ENCODE measurements around the gene ERG28. TPM values are rescaled to one million over a fixed set of nuclear protein-coding genes. Genes with fewer than 3 reads are reported as not detected.

ERG28 gene
- total RNA-seq, 5 donors from 2014 or later (not counting 1 experiment from before 2014, with no cell fraction given), result 9.8 to 14.4 (median 12.3) TPM

GRCh38 chr14:75609116-75609515, 51.6 kb downstream of the ERG28 start:
- H3K27ac ChIP-seq (ENCODE audit: low read length), result no peak overlapping the region
- DNase-seq, result no peak
- no peaks in the 10 kb centered on the region for H3K4me1 ChIP-seq (ENCODE audit: control insufficient read depth in 1 of 2, extremely low read depth in 1 of 2, insufficient read depth in 2 of 2, low read length in 2 of 2)
- Mint-ChIP-seq H3K9me3 (peaks cover 0 to 6% (median 0%) of the 10 kb centered on the region in 3 donors), H3K4me3 (no peak overlapping the region), H3K4me1 (no peaks in the 10 kb centered on the region), H3K27me3 (no peaks in the 10 kb centered on the region), H3K27ac (no peak overlapping the region), H3K36me3 (peaks cover 20% of the 10 kb centered on the region)
- H3K27me3 ChIP-seq (replicated peaks in 1 of 2; ENCODE audit: control insufficient read depth in 2 of 2, extremely low read depth in 1 of 2, insufficient read depth in 2 of 2, low read length in 1 of 2), result no peaks in the 10 kb centered on the region
- H3K36me3 ChIP-seq (ENCODE audit: control insufficient read depth in 2 of 2, extremely low read depth in 1 of 2, insufficient read depth in 1 of 2, low read length in 1 of 2), result no peaks in the 10 kb centered on the region
- no peak for ATAC-seq (replicated peaks in 1 of 4)
- WGBS (ENCODE audit: insufficient coverage), result 100% methylated on average over 2 of the region's 4 CpGs
- CTCF ChIA-PET, result no interaction called here
- no peak overlapping the region for H3K4me3 ChIP-seq (ENCODE audit: control insufficient read depth in 1 of 2, extremely low read depth in 1 of 2, low read length in 1 of 2)
- no peaks in the 10 kb centered on the region for H3K9me3 ChIP-seq
- POLR2A ChIA-PET, result no interaction called here

GRCh38 chr14:75607842-75608640, 52.6 kb downstream of the ERG28 start:
- no peaks in the 10 kb centered on the region for H3K9me3 ChIP-seq
- DNase-seq, result no peak
- no peaks in the 10 kb centered on the region for H3K27me3 Mint-ChIP-seq
- H3K27me3 ChIP-seq (replicated peaks in 1 of 2; ENCODE audit: control insufficient read depth in 2 of 2, extremely low read depth in 1 of 2, insufficient read depth in 2 of 2, low read length in 1 of 2), result no peaks in the 10 kb centered on the region
- no peak overlapping the region for H3K27ac Mint-ChIP-seq
- H3K4me1 Mint-ChIP-seq, result no peaks in the 10 kb centered on the region
- peaks cover 20% of the 10 kb centered on the region for H3K36me3 Mint-ChIP-seq
- WGBS (ENCODE audit: insufficient coverage), result 84% methylated on average over 6 of the region's 12 CpGs
- no peaks in the 10 kb centered on the region for H3K36me3 ChIP-seq (ENCODE audit: control insufficient read depth in 2 of 2, extremely low read depth in 1 of 2, insufficient read depth in 1 of 2, low read length in 1 of 2)
- H3K27ac ChIP-seq (ENCODE audit: low read length), result no peak overlapping the region
- CTCF ChIA-PET, result no interaction called here
- no peak for ATAC-seq (replicated peaks in 1 of 4)
- POLR2A ChIA-PET, result no interaction called here
- H3K4me1 ChIP-seq (ENCODE audit: control insufficient read depth in 1 of 2, extremely low read depth in 1 of 2, insufficient read depth in 2 of 2, low read length in 2 of 2), result no peaks in the 10 kb centered on the region
- no peak overlapping the region for H3K4me3 Mint-ChIP-seq
- H3K4me3 ChIP-seq (ENCODE audit: control insufficient read depth in 1 of 2, extremely low read depth in 1 of 2, low read length in 1 of 2), result no peak overlapping the region
- peaks cover 0 to 6% (median 0%) of the 10 kb centered on the region in 3 donors for H3K9me3 Mint-ChIP-seq

- Histone ChIP-seq H3K4me3 (ENCODE audit: control insufficient read depth in 1 of 2, extremely low read depth in 1 of 2, low read length in 1 of 2) (no peak overlapping the region), H3K27me3 (replicated peaks in 1 of 2; ENCODE audit: control insufficient read depth in 2 of 2, extremely low read depth in 1 of 2, insufficient read depth in 2 of 2, low read length in 1 of 2) (no peaks in the 10 kb centered on the region), H3K36me3 (ENCODE audit: control insufficient read depth in 2 of 2, extremely low read depth in 1 of 2, insufficient read depth in 1 of 2, low read length in 1 of 2) (no peaks in the 10 kb centered on the region), H3K9me3 (no peaks in the 10 kb centered on the region), H3K27ac (ENCODE audit: low read length) (no peak overlapping the region), H3K4me1 (ENCODE audit: control insufficient read depth in 1 of 2, extremely low read depth in 1 of 2, insufficient read depth in 2 of 2, low read length in 2 of 2) (no peaks in the 10 kb centered on the region)
- POLR2A ChIA-PET, result no interaction called here
- Mint-ChIP-seq H3K4me3 (no peak overlapping the region), H3K27me3 (no peaks in the 10 kb centered on the region), H3K9me3 (peaks cover 0 to 6% (median 0%) of the 10 kb centered on the region in 3 donors), H3K27ac (no peak overlapping the region), H3K36me3 (peaks cover 20% of the 10 kb centered on the region), H3K4me1 (no peaks in the 10 kb centered on the region)
- no peak for DNase-seq
- ATAC-seq (replicated peaks in 1 of 4), result no peak
- CTCF ChIA-PET, result no interaction called here
- no CpG with 5 or more reads among the region's 1 CpG for WGBS (ENCODE audit: insufficient coverage)
Observed at GRCh38 chr14:75607044-75607443, 53.6 kb downstream of the ERG28 start.

- no peak overlapping the region for H3K27ac ChIP-seq (ENCODE audit: low read length)
- no peak for DNase-seq
- Mint-ChIP-seq H3K27ac (no peak overlapping the region), H3K36me3 (peaks cover 20% of the 10 kb centered on the region), H3K27me3 (no peaks in the 10 kb centered on the region), H3K4me1 (no peaks in the 10 kb centered on the region), H3K4me3 (no peak overlapping the region), H3K9me3 (peaks cover 0 to 6% (median 0%) of the 10 kb centered on the region in 3 donors)
- ChIA-PET POLR2A (no interaction called here), CTCF (no interaction called here)
- H3K4me3 ChIP-seq (ENCODE audit: control insufficient read depth in 1 of 2, extremely low read depth in 1 of 2, low read length in 1 of 2), result no peak overlapping the region
- WGBS (ENCODE audit: insufficient coverage), result 83% methylated on average over 2 of the region's 10 CpGs
- no peaks in the 10 kb centered on the region for H3K4me1 ChIP-seq (ENCODE audit: control insufficient read depth in 1 of 2, extremely low read depth in 1 of 2, insufficient read depth in 2 of 2, low read length in 2 of 2)
- H3K27me3 ChIP-seq (replicated peaks in 1 of 2; ENCODE audit: control insufficient read depth in 2 of 2, extremely low read depth in 1 of 2, insufficient read depth in 2 of 2, low read length in 1 of 2), result no peaks in the 10 kb centered on the region
- ATAC-seq (replicated peaks in 1 of 4), result no peak
- H3K9me3 ChIP-seq, result no peaks in the 10 kb centered on the region
- no peaks in the 10 kb centered on the region for H3K36me3 ChIP-seq (ENCODE audit: control insufficient read depth in 2 of 2, extremely low read depth in 1 of 2, insufficient read depth in 1 of 2, low read length in 1 of 2)
Observed at GRCh38 chr14:75605916-75606315, 54.8 kb downstream of the ERG28 start.

GRCh38 chr14:75604979-75605851, 55.5 kb downstream of the ERG28 start:
- no peak overlapping the region for H3K4me3 ChIP-seq (ENCODE audit: control insufficient read depth in 1 of 2, extremely low read depth in 1 of 2, low read length in 1 of 2)
- H3K36me3 ChIP-seq (ENCODE audit: control insufficient read depth in 2 of 2, extremely low read depth in 1 of 2, insufficient read depth in 1 of 2, low read length in 1 of 2), result no peaks in the 10 kb centered on the region
- Mint-ChIP-seq H3K4me3 (no peak overlapping the region), H3K9me3 (peaks cover 0 to 6% (median 0%) of the 10 kb centered on the region in 3 donors), H3K27ac (no peak overlapping the region), H3K4me1 (no peaks in the 10 kb centered on the region), H3K27me3 (no peaks in the 10 kb centered on the region), H3K36me3 (peaks cover 20% of the 10 kb centered on the region)
- ChIA-PET CTCF (no interaction called here), POLR2A (no interaction called here)
- no peaks in the 10 kb centered on the region for H3K27me3 ChIP-seq (replicated peaks in 1 of 2; ENCODE audit: control insufficient read depth in 2 of 2, extremely low read depth in 1 of 2, insufficient read depth in 2 of 2, low read length in 1 of 2)
- peak in 1 of 35 experiments; percentile 11 for DNase-seq
- 100% methylated on average over 5 of the region's 11 CpGs for WGBS (ENCODE audit: insufficient coverage)
- no peak for ATAC-seq (replicated peaks in 1 of 4)
- H3K4me1 ChIP-seq (ENCODE audit: control insufficient read depth in 1 of 2, extremely low read depth in 1 of 2, insufficient read depth in 2 of 2, low read length in 2 of 2), result no peaks in the 10 kb centered on the region
- H3K9me3 ChIP-seq, result no peaks in the 10 kb centered on the region
- no peak overlapping the region for H3K27ac ChIP-seq (ENCODE audit: low read length)

GRCh38 chr14:75602503-75602902, 58.2 kb downstream of the ERG28 start:
- no peak overlapping the region for H3K27ac ChIP-seq (ENCODE audit: low read length)
- H3K9me3 ChIP-seq, result no peaks in the 10 kb centered on the region
- ChIA-PET CTCF (interaction anchor here in 1 of 2 donors (0.6 kb wide), 1 partner anchor 54 kb away, joined by 3 read pairs; no protein-coding TSS in a partner anchor), POLR2A (interaction anchor here in 1 of 2 donors (0.6 kb wide), 1 partner anchor 496 kb away, joined by 5 read pairs; no protein-coding TSS in a partner anchor)
- no peaks in the 10 kb centered on the region for H3K4me1 ChIP-seq (ENCODE audit: control insufficient read depth in 1 of 2, extremely low read depth in 1 of 2, insufficient read depth in 2 of 2, low read length in 2 of 2)
- H3K36me3 Mint-ChIP-seq, result peaks cover 4% of the 10 kb centered on the region
- DNase-seq (no peak), ATAC-seq (replicated peaks in 1 of 4) (no peak)
- H3K9me3 Mint-ChIP-seq, result peaks cover 0 to 4% (median 0%) of the 10 kb centered on the region in 3 donors
- H3K27me3 Mint-ChIP-seq, result no peaks in the 10 kb centered on the region
- no peaks in the 10 kb centered on the region for H3K36me3 ChIP-seq (ENCODE audit: control insufficient read depth in 2 of 2, extremely low read depth in 1 of 2, insufficient read depth in 1 of 2, low read length in 1 of 2)
- no peaks in the 10 kb centered on the region for H3K4me1 Mint-ChIP-seq
- H3K27me3 ChIP-seq (replicated peaks in 1 of 2; ENCODE audit: control insufficient read depth in 2 of 2, extremely low read depth in 1 of 2, insufficient read depth in 2 of 2, low read length in 1 of 2), result no peaks in the 10 kb centered on the region
- H3K4me3 ChIP-seq (ENCODE audit: control insufficient read depth in 1 of 2, extremely low read depth in 1 of 2, low read length in 1 of 2), result no peak overlapping the region
- no peak overlapping the region for H3K4me3 Mint-ChIP-seq
- 63% methylated on average over 2 of the region's 3 CpGs for WGBS (ENCODE audit: insufficient coverage)
- H3K27ac Mint-ChIP-seq, result no peak overlapping the region
